K562 (cell line): ENCODE results near the gene DTNA. TPM values are rescaled to one million over a fixed set of nuclear protein-coding genes. Genes with fewer than 3 reads are reported as not detected.

Source experiments
- ATAC-seq: fragments of 200-7000 bp; cut with Tn5 transposase; 3 replicates; pipeline ENCODE4 v1.9.1; 2020; ENCODE audit warnings: moderate library complexity
- BruUV-seq: library from RNA; stranded (reverse); fragments of 400-500 nt; replicated peaks from 2 replicates; lab custom pipeline; 2021; lab: Mats Ljungman, UMichigan
- CTCF ChIA-PET: fragments of 300-600 bp; formaldehyde crosslinking; extraction: SDS; loops from one replicate; lab custom pipeline; 2021; ENCODE audit warnings: low intra/inter-chr PET ratio; lab: Yijun Ruan, JAX
- POLR2A ChIA-PET: fragments of 300-600, 350-650 bp; sonication (Branson Sonifier 250); formaldehyde crosslinking; extraction: SDS; loops from one replicate; lab custom pipeline; 2021; ENCODE audit warnings: antibody characterized with exemption, inconsistent platforms; lab: Yijun Ruan, JAX
- DNase-seq, 4 experiments: peaks; one replicate each; pipeline versions ENCODE4 v3.0.0 to v3.0.0-alpha.2; 2011 to 2018; ENCODE audit warnings: low spot score in 3 of 4, mixed read lengths in 3 of 4; ENCODE audit errors: extremely low read depth in 1 of 4
- FAIRE-seq: peaks from 2 replicates; lab custom pipeline; 2011; peaks lifted over from hg19 to GRCh38; lab: Jason Lieb, UNC
- H2AFZ ChIP-seq: 2 replicates; pipeline ENCODE4 v1.6.0; 2011; ENCODE audit warnings: low read depth, low read length, control low read depth, inconsistent platforms
- H3K27ac ChIP-seq: fragments of 200-600 bp; 3 replicates; pipeline ENCODE4 v1.8.0; 2011; ENCODE audit warnings: low read depth, mild to moderate bottlenecking, control low read depth, inconsistent platforms, low read length, moderate library complexity, mixed read lengths; ENCODE audit errors: extremely low read depth
- H3K27me3 ChIP-seq, 2 experiments: fragments of 300-600 bp in 1 of 2; 2 replicates in 1 of 2; 3 replicates in 1 of 2; pipeline versions ENCODE4 v1.6.0 to v1.8.0; 2011; ENCODE audit warnings: inconsistent platforms in 2 of 2, low read length in 2 of 2, mild to moderate bottlenecking in 1 of 2, mixed read lengths in 1 of 2, moderate library complexity in 1 of 2; ENCODE audit not compliant: control insufficient read depth in 2 of 2, insufficient read depth in 2 of 2
- H3K36me3 ChIP-seq: fragments of 300-600 bp; 3 replicates; pipeline ENCODE4 v1.8.0; 2011; ENCODE audit warnings: mild to moderate bottlenecking, low read length, inconsistent platforms; ENCODE audit not compliant: control insufficient read depth, insufficient read depth
- H3K4me1 ChIP-seq, 2 experiments: fragments of 200-600 bp in 1 of 2; replicated peaks in 1 of 2; 2 replicates in 1 of 2; 3 replicates in 1 of 2; pipeline versions ENCODE4 v1.5.1 to v1.8.0; 2011; ENCODE audit warnings: inconsistent platforms in 2 of 2, low read length in 2 of 2, mild to moderate bottlenecking in 1 of 2, mixed read lengths in 1 of 2, moderate library complexity in 1 of 2; ENCODE audit not compliant: control insufficient read depth in 2 of 2, insufficient read depth in 2 of 2
- H3K4me2 ChIP-seq: 2 replicates; pipeline ENCODE4 v1.6.1; 2011; ENCODE audit warnings: low read length, control low read depth, inconsistent platforms, mixed read lengths; ENCODE audit not compliant: insufficient read depth
- H3K4me3 ChIP-seq: fragments of 200-600 bp; sonication (generic), shearing (Covaris generic); 2 replicates; pipeline ENCODE4 v1.5.1; 2016; ENCODE audit warnings: control low read depth, inconsistent platforms
- H3K79me2 ChIP-seq: fragments of 200-600 bp; 3 replicates; pipeline ENCODE4 v1.8.0; 2011; ENCODE audit warnings: low read length, inconsistent platforms; ENCODE audit not compliant: control insufficient read depth, insufficient read depth
- H3K9ac ChIP-seq, 2 experiments: 2 replicates each; pipeline versions ENCODE4 v1.6.0 to v1.6.1; 2011; ENCODE audit warnings: low read depth in 2 of 2, low read length in 2 of 2, control low read depth in 1 of 2, inconsistent platforms in 1 of 2, mild to moderate bottlenecking in 1 of 2, mixed read lengths in 1 of 2; ENCODE audit not compliant: insufficient read depth in 1 of 2
- H3K9me1 ChIP-seq: one replicate; pipeline ENCODE4 v1.6.0; 2011; ENCODE audit warnings: inconsistent platforms, mild to moderate bottlenecking, low read length, moderate library complexity; ENCODE audit not compliant: control insufficient read depth, insufficient read depth
- H3K9me3 ChIP-seq: replicated peaks from 2 replicates; pipeline ENCODE4 v1.5.1; 2011; ENCODE audit warnings: low read depth, low read length, inconsistent platforms; ENCODE audit not compliant: control insufficient read depth, insufficient read depth
- H4K20me1 ChIP-seq: replicated peaks from 2 replicates; pipeline ENCODE4 v1.6.1; 2011; ENCODE audit warnings: low read length, inconsistent platforms, mixed read lengths; ENCODE audit not compliant: control insufficient read depth, insufficient read depth
- CREB1 ChIP-seq, 2 experiments: sonication (generic) in 1 of 2; formaldehyde crosslinking in 1 of 2; IDR thresholded peaks; 2 replicates each; pipeline versions ENCODE4 v1.6.1 to v1.8.0; 2012 to 2022; ENCODE audit warnings: inconsistent platforms in 1 of 2, mild to moderate bottlenecking in 1 of 2, missing genetic modification reagents in 1 of 2, moderate library complexity in 1 of 2
- LCOR ChIP-seq: sonication (generic); formaldehyde crosslinking; IDR thresholded peaks from 2 replicates; pipeline ENCODE4 v1.8.0; 2022; ENCODE audit warnings: mild to moderate bottlenecking, missing genetic modification reagents
- MYBL2 ChIP-seq, 2 experiments: fragments of 450-650 bp in 1 of 2; sonication (generic) in 1 of 2; formaldehyde crosslinking in 1 of 2; IDR thresholded peaks; 2 replicates each; pipeline versions ENCODE4 v1.6.1 to v1.8.1; 2017 to 2022; ENCODE audit warnings: borderline replicate concordance in 1 of 2, inconsistent platforms in 1 of 2, low read depth in 1 of 2, mild to moderate bottlenecking in 1 of 2, missing genetic modification reagents in 1 of 2, moderate library complexity in 1 of 2
- PCBP2 ChIP-seq: fragments of 200-400 bp; formaldehyde crosslinking; IDR thresholded peaks from 2 replicates; pipeline ENCODE4 v1.6.1; 2018; ENCODE audit warnings: low read length, low read depth, mild to moderate bottlenecking, moderate library complexity; ENCODE audit not compliant: poor library complexity, severe bottlenecking
- RUNX1 ChIP-seq: sonication (generic); IDR thresholded peaks from 2 replicates; pipeline ENCODE4 v1.6.1; 2016; ENCODE audit warnings: antibody characterized with exemption, low read depth
- SIRT6 ChIP-seq: IDR thresholded peaks from one replicate; pipeline ENCODE4 v1.6.1; 2012; ENCODE audit warnings: low read depth, mild to moderate bottlenecking, control low read depth, inconsistent platforms, low read length, moderate library complexity
- ZFX ChIP-seq: sonication (generic); formaldehyde crosslinking; IDR thresholded peaks from 2 replicates; pipeline ENCODE4 v1.8.0; 2022; ENCODE audit warnings: mild to moderate bottlenecking, missing genetic modification reagents, moderate library complexity
- ZNF12 ChIP-seq: sonication (generic); formaldehyde crosslinking; IDR thresholded peaks from 2 replicates; pipeline ENCODE4 v1.4.0; 2020; ENCODE audit warnings: mild to moderate bottlenecking, missing genetic modification reagents
- WGBS: fragments of 100-300 bp; shearing (Covaris generic); methylation state at CpG from one replicate; pipeline ENCODE4 v1.1.6; 2016; ENCODE audit warnings: low coverage, mixed read lengths; ENCODE audit not compliant: insufficient coverage; ENCODE audit errors: missing lambda C conversion rate; 5-methylcytosine and 5-hydroxymethylcytosine counted together
- in situ Hi-C: fragments of 300-500 bp; cut with MboI; formaldehyde crosslinking; loops from 4 replicates; pipeline ENCODE4 v1.15.0; 2018; ENCODE audit warnings: inconsistent platforms, mixed read lengths
- intact Hi-C: fragments of 100-400 bp; cut with micrococcal nuclease; formaldehyde crosslinking; loops from 2 replicates; pipeline ENCODE4 v1.14.2; 2022
- polyA plus RNA-seq, 8 experiments: library from polyadenylated mRNA; depleted of rRNA in 4 of 8; stranded (reverse) in 5 of 8; unstranded in 3 of 8; fragments of >200 nt; fragmentation: Nextera tagmentation in 2 of 8; fragmentation: Illumina TruSeq in 1 of 8; extraction: Ambion mirVana in 2 of 8; extraction: Trizol in 1 of 8; gene quantifications; 2 replicates each; pipeline versions ENCODE4 v1.2.1 to v1.2.3, GENCODE V29; 2011 to 2014; ENCODE audit warnings: inconsistent platforms in 1 of 8, missing spikeins in 1 of 8
- total RNA-seq, 7 experiments: library from RNA; depleted of rRNA in 6 of 7; stranded (reverse); fragments of >200 nt in 6 of 7; fragmentation: Illumina TruSeq in 2 of 7; extraction: Trizol in 2 of 7; gene quantifications; 2 replicates each; pipeline versions ENCODE4 v1.2.1 to v1.2.3, GENCODE V29; 2011 to 2021; ENCODE audit warnings: low replicate concordance in 1 of 7
- TF ChIP-seq, protein P1 (sequence below): sonication (generic); formaldehyde crosslinking; IDR thresholded peaks from 2 replicates; pipeline ENCODE4 v1.8.1; 2023; ENCODE audit warnings: mild to moderate bottlenecking, missing genetic modification reagents, moderate library complexity

The DTNA gene
- total and polyA plus RNA-seq, 9 of the 15 experiments (the other 6 are each of a cell fraction or from before 2014, with no cell fraction given), result 0.07 to 2.4 (median 0.22) TPM; not detected in 2

DNA sequence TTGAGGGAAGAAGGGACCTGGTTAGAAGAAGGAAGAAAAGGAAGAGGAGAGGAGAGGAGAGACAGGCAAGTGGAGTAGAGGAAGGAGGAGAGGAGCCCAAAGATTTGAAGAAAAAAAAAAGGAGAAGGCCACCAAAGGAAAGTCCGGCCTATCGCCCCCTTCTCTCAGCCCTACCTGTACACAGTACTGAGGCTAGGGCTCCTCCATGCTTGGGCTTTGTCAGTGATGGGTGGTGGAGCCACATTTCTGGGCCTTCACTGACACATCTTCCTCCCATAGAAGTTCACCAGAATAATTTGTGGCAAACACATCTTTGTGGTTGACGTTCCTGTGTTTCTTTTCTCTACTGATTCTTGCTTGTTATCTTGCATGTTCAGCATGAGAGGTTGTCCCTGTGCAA lies 125.4 kb downstream of the DTNA start:
- no peaks in the 10 kb centered on the region for H3K79me2 ChIP-seq
- CTCF ChIA-PET, result no interaction called here
- FAIRE-seq (no peak), ATAC-seq (no peak), DNase-seq (no peak)
- intact Hi-C loops, result no loop called here
- no peak overlapping the region for H3K4me2 ChIP-seq
- no peak overlapping the region for H3K27ac ChIP-seq
- H3K4me3 ChIP-seq, result no peak overlapping the region
- WGBS, result 7% methylated on average over 3 of the region's 3 CpGs
- H3K9ac ChIP-seq, result no peak overlapping the region
- BruUV-seq, result no TSS peak
- H3K9me3 ChIP-seq, result no peaks in the 10 kb centered on the region
- H3K27me3 ChIP-seq, result no peaks in the 10 kb centered on the region
- no peaks in the 10 kb centered on the region for H3K9me1 ChIP-seq
- POLR2A ChIA-PET, result interaction anchor here (0.8 kb wide), 1 partner anchor 570 kb away, joined by 3 read pairs; no protein-coding TSS in a partner anchor
- no peak overlapping the region for H2AFZ ChIP-seq
- H3K36me3 ChIP-seq, result no peaks in the 10 kb centered on the region
- no peaks in the 10 kb centered on the region for H3K4me1 ChIP-seq
- in situ Hi-C loops, result no loop called here
- TF ChIP-seq ZNF12 (CRISPR knock-in tag), result no peak
- TF ChIP-seq, protein P1, sequence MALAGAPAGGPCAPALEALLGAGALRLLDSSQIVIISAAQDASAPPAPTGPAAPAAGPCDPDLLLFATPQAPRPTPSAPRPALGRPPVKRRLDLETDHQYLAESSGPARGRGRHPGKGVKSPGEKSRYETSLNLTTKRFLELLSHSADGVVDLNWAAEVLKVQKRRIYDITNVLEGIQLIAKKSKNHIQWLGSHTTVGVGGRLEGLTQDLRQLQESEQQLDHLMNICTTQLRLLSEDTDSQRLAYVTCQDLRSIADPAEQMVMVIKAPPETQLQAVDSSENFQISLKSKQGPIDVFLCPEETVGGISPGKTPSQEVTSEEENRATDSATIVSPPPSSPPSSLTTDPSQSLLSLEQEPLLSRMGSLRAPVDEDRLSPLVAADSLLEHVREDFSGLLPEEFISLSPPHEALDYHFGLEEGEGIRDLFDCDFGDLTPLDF, result no peak
- TF ChIP-seq MYBL2 (IDR thresholded peaks at IDR 0.05; ENCODE audit: low read depth), result no peak
- no peak for TF ChIP-seq MYBL2 (CRISPR knock-in tag; IDR thresholded peaks at IDR 0.05; ENCODE audit: borderline replicate concordance)
- TF ChIP-seq CREB1 (IDR thresholded peaks at IDR 0.05), result no peak
- no peak for TF ChIP-seq CREB1 (CRISPR knock-in tag; IDR thresholded peaks at IDR 0.05)
- TF ChIP-seq LCOR (CRISPR knock-in tag), result no peak
- TF ChIP-seq PCBP2, result no peak
- TF ChIP-seq RUNX1, result no peak
- no peak for TF ChIP-seq ZFX (CRISPR knock-in tag)
- no peak for TF ChIP-seq SIRT6
- H4K20me1 ChIP-seq, result no peaks in the 10 kb centered on the region
